Endothelial cell of umbilical vein (primary cell): ENCODE results near the gene PHF3. TPM values are rescaled to one million over a fixed set of nuclear protein-coding genes. Genes with fewer than 3 reads are reported as not detected.

Experiments
- BruUV-seq: library from RNA; stranded (reverse); fragments of 400-500 nt; replicated peaks from 2 replicates; lab custom pipeline; 2021; lab: Mats Ljungman, UMichigan
- CTCF ChIA-PET: fragments of 300-600, 350-600 bp; sonication (Branson Sonifier 250); formaldehyde crosslinking; loops from one replicate; lab custom pipeline; 2021; ENCODE audit warnings: antibody characterized with exemption, inconsistent platforms; lab: Charles Lee
- POLR2A ChIA-PET: fragments of 300-600, 350-600 bp; sonication (Branson Sonifier 250); formaldehyde crosslinking; loops from one replicate; lab custom pipeline; 2021; ENCODE audit warnings: antibody characterized with exemption, inconsistent platforms; lab: Charles Lee
- DNase-seq: peaks from one replicate; pipeline ENCODE4 v3.0.0-alpha.2; 2011; ENCODE audit warnings: low read depth, low spot score
- FAIRE-seq: peaks from 2 replicates; lab custom pipeline; 2011; peaks lifted over from hg19 to GRCh38; lab: Jason Lieb, UNC
- H2AFZ ChIP-seq: 2 replicates; pipeline ENCODE4 v1.6.0; 2012; ENCODE audit warnings: low read depth, low read length, control low read depth, inconsistent platforms
- H3K27ac ChIP-seq: 2 replicates; pipeline ENCODE4 v1.5.1; 2011; ENCODE audit warnings: low read depth, mild to moderate bottlenecking, control low read depth, low read length, moderate library complexity; ENCODE audit not compliant: insufficient read depth
- H3K27me3 ChIP-seq, 2 experiments: 2 replicates each; pipeline versions ENCODE4 v1.6.0 to v1.6.1; 2011; ENCODE audit warnings: low read length in 2 of 2, mixed read lengths in 1 of 2; ENCODE audit not compliant: control insufficient read depth in 2 of 2, insufficient read depth in 2 of 2
- H3K36me3 ChIP-seq, 2 experiments: 2 replicates in 1 of 2; 3 replicates in 1 of 2; pipeline ENCODE4 v1.5.1; 2011; ENCODE audit warnings: low read length in 2 of 2, mild to moderate bottlenecking in 1 of 2, moderate library complexity in 1 of 2; ENCODE audit not compliant: control insufficient read depth in 2 of 2, insufficient read depth in 2 of 2; ENCODE audit errors: extremely low read depth in 1 of 2
- H3K4me1 ChIP-seq: 3 replicates; pipeline ENCODE4 v1.5.1; 2011; ENCODE audit warnings: mild to moderate bottlenecking, low read length; ENCODE audit not compliant: control insufficient read depth, insufficient read depth; ENCODE audit errors: extremely low read depth
- H3K4me2 ChIP-seq: 2 replicates; pipeline ENCODE4 v1.6.1; 2011; ENCODE audit warnings: low read length, control low read depth, mixed read lengths; ENCODE audit not compliant: insufficient read depth
- H3K4me3 ChIP-seq, 3 experiments: fragments of 200-600 bp in 1 of 3; sonication (generic), shearing (Covaris generic) in 1 of 3; replicated peaks in 1 of 3; 2 replicates each; pipeline ENCODE4 v1.5.1; 2011 to 2016; ENCODE audit warnings: control low read depth in 3 of 3, low read length in 3 of 3, mild to moderate bottlenecking in 2 of 3, inconsistent platforms in 1 of 3, low read depth in 1 of 3, moderate library complexity in 1 of 3; ENCODE audit not compliant: insufficient read depth in 1 of 3
- H3K79me2 ChIP-seq: 2 replicates; pipeline ENCODE4 v1.6.0; 2012; ENCODE audit warnings: low read length, inconsistent platforms; ENCODE audit not compliant: control insufficient read depth, insufficient read depth
- H3K9ac ChIP-seq: replicated peaks from 2 replicates; pipeline ENCODE3; 2011; ENCODE audit warnings: low read length, control low read depth; ENCODE audit not compliant: insufficient read depth; ENCODE audit errors: extremely low read depth
- H3K9me1 ChIP-seq: replicated peaks from 3 replicates; pipeline ENCODE4 v1.6.0; 2011; ENCODE audit warnings: mild to moderate bottlenecking, low read length; ENCODE audit not compliant: control insufficient read depth, insufficient read depth; ENCODE audit errors: extremely low read depth
- H3K9me3 ChIP-seq: replicated peaks from 2 replicates; pipeline ENCODE4 v1.5.1; 2012; ENCODE audit warnings: low read length, inconsistent platforms; ENCODE audit not compliant: control insufficient read depth, insufficient read depth
- H4K20me1 ChIP-seq: replicated peaks from 2 replicates; pipeline ENCODE3; 2011; ENCODE audit warnings: mild to moderate bottlenecking, low read length; ENCODE audit not compliant: control insufficient read depth, insufficient read depth; ENCODE audit errors: extremely low read depth
- CTCF ChIP-seq, 2 donors: IDR thresholded peaks; 1 replicate in 1 of 2; 2 replicates in 1 of 2; pipeline ENCODE4 v1.5.1; 2011; ENCODE audit warnings: low read length in 2 of 2, mild to moderate bottlenecking in 2 of 2, moderate library complexity in 2 of 2, control low read depth in 1 of 2, inconsistent platforms in 1 of 2, low read depth in 1 of 2; ENCODE audit not compliant: insufficient read depth in 1 of 2; ENCODE audit errors: extremely low read depth in 1 of 2
- EZH2 ChIP-seq: IDR thresholded peaks from 2 replicates; pipeline ENCODE4 v1.6.1; 2012; ENCODE audit warnings: borderline replicate concordance, low read depth, mild to moderate bottlenecking, moderate library complexity, low read length, inconsistent platforms; ENCODE audit not compliant: severe bottlenecking
- FOS ChIP-seq: IDR thresholded peaks from 2 replicates; pipeline ENCODE4 v1.6.1; 2011; ENCODE audit warnings: mild to moderate bottlenecking, low read length, moderate library complexity, borderline replicate concordance; ENCODE audit not compliant: insufficient read depth
- GATA2 ChIP-seq: IDR thresholded peaks from 2 replicates; pipeline ENCODE4 v1.7.0; 2011; ENCODE audit warnings: low read depth, mild to moderate bottlenecking, moderate library complexity, mixed read lengths, low read length; ENCODE audit not compliant: insufficient read length, insufficient read depth
- JUN ChIP-seq: IDR thresholded peaks from 2 replicates; pipeline ENCODE4 v1.6.1; 2011; ENCODE audit warnings: borderline replicate concordance, low read depth; ENCODE audit not compliant: insufficient read length, insufficient read depth
- MAX ChIP-seq: IDR thresholded peaks from 2 replicates; pipeline ENCODE4 v1.6.1; 2011; ENCODE audit not compliant: insufficient read depth, insufficient read length
- MYC ChIP-seq: IDR thresholded peaks from one replicate; pipeline ENCODE4 v1.6.1; 2011; ENCODE audit warnings: mild to moderate bottlenecking, low read depth, low read length
- POLR2A ChIP-seq: IDR thresholded peaks from 2 replicates; pipeline ENCODE4 v1.6.1; 2012; ENCODE audit warnings: low read depth, mild to moderate bottlenecking, control low read depth, low read length
- POLR2AphosphoS5 ChIP-seq: IDR thresholded peaks from 2 replicates; pipeline ENCODE4 v1.6.1; 2012; ENCODE audit warnings: low read depth, mild to moderate bottlenecking, control low read depth, low read length, moderate library complexity; ENCODE audit not compliant: insufficient read depth
- dilution Hi-C: fragments of 300-500 bp; cut with MboI; formaldehyde crosslinking; loops from one replicate; pipeline ENCODE4 v1.15.0; 2019; ENCODE audit warnings: low sequenced_read_pairs; ENCODE audit not compliant: extremely low pct_ligation_motif_present
- intact Hi-C: fragments of 100-400 bp; cut with micrococcal nuclease; formaldehyde crosslinking; loops from one replicate; pipeline ENCODE4 v1.10.0; 2022
- polyA plus RNA-seq, 4 experiments: library from polyadenylated mRNA; depleted of rRNA in 3 of 4; stranded (reverse) in 3 of 4; unstranded in 1 of 4; fragments of >200 nt; gene quantifications; 2 replicates each; pipeline versions ENCODE4 v1.2.1 to v1.2.3, GENCODE V29; 2011 to 2012; ENCODE audit warnings: missing spikeins in 1 of 4
- total RNA-seq: library from RNA; stranded (reverse); gene quantifications from 2 replicates; pipeline ENCODE4 v1.2.3, GENCODE V29; 2021

The PHF3 gene
- total and polyA plus RNA-seq, 2 donors (not counting 3 experiments of a cell fraction or from before 2014, with no cell fraction given), result 4.6 to 29.6 TPM

- POLR2A ChIA-PET, result no interaction called here
- Histone ChIP-seq H3K4me2 (no peak overlapping the region), H3K79me2 (no peaks in the 10 kb centered on the region), H3K9me1 (no peaks in the 10 kb centered on the region), H3K27me3 (no peaks in the 10 kb centered on the region), H4K20me1 (no peaks in the 10 kb centered on the region), H3K9ac (no peak overlapping the region), H3K27ac (no peak overlapping the region), H3K9me3 (no peaks in the 10 kb centered on the region), H2AFZ (no peak overlapping the region), H3K4me3 (no peak overlapping the region), H3K4me1 (peaks cover 11% of the 10 kb centered on the region), H3K36me3 (no peaks in the 10 kb centered on the region)
- TF ChIP-seq MAX (no peak), EZH2 (no peak), FOS (peak; percentile 91), JUN (peak; percentile 62), GATA2 (no peak), POLR2A (no peak), CTCF (IDR thresholded peaks at IDR 0.05; ENCODE audit: extremely low read depth in 1 of 2, insufficient read depth in 1 of 2, low read depth in 1 of 2, low read length in 2 of 2) (no peak), MYC (no peak), POLR2AphosphoS5 (peak; percentile 20)
- dilution Hi-C loops, result no loop called here
- CTCF ChIA-PET, result interaction anchor here (0.7 to 1.4 kb wide), 4 partner anchors 9 to 143 kb away, joined by 3 to 8 read pairs (median 6); no protein-coding TSS in a partner anchor
- DNase-seq, result peak; percentile 82
- intact Hi-C loops, result no loop called here
- no TSS peak for BruUV-seq
- FAIRE-seq, result peak; percentile 90
Measured at GRCh38 chr6:63740709-63741108, 105.1 kb downstream of the PHF3 start.
